Panc1 (cell line): Measurements from ENCODE around the gene DENND5B. TPM values are rescaled to one million over a fixed set of nuclear protein-coding genes. Genes with fewer than 3 reads are reported as not detected.

Experiments
- ATAC-seq: fragments of 200-7000 bp; cut with Tn5 transposase; 2 replicates; pipeline ENCODE4 v1.9.1; 2020; ENCODE audit warnings: mild to moderate bottlenecking, moderate library complexity
- BruUV-seq: library from RNA; stranded (reverse); fragments of 400-500 nt; replicated peaks from 2 replicates; lab custom pipeline; 2021; lab: Mats Ljungman, UMichigan
- CTCF ChIA-PET: fragments of 300-600 bp; sonication (Branson Sonifier 250); formaldehyde crosslinking; loops from one replicate; lab custom pipeline; 2022; ENCODE audit warnings: antibody characterized with exemption; lab: Charles Lee
- POLR2A ChIA-PET: fragments of 300-600 bp; sonication (Branson Sonifier 250); formaldehyde crosslinking; loops from one replicate; lab custom pipeline; 2022; ENCODE audit warnings: antibody characterized with exemption; lab: Charles Lee
- DNase-seq: peaks from one replicate; pipeline ENCODE4 v3.0.0-alpha.2; 2010; ENCODE audit warnings: low read depth, low spot score
- H3K27ac ChIP-seq: 2 replicates; pipeline ENCODE4 v1.5.1; 2011; ENCODE audit warnings: mild to moderate bottlenecking, low read length, inconsistent platforms
- H3K27me3 ChIP-seq: fragments of 200-500 bp; sonication (Bioruptor generic); 2 replicates; pipeline ENCODE4 v1.6.0; 2014; ENCODE audit warnings: low read length, inconsistent platforms; ENCODE audit not compliant: control insufficient read depth, insufficient read depth
- H3K36me3 ChIP-seq: fragments of 200-500 bp; sonication (Bioruptor generic); 2 replicates; pipeline ENCODE4 v1.5.1; 2014; ENCODE audit warnings: inconsistent platforms, mild to moderate bottlenecking, low read length, moderate library complexity; ENCODE audit not compliant: control insufficient read depth, insufficient read depth
- H3K4me1 ChIP-seq: 2 replicates; pipeline ENCODE4 v1.5.1; 2011; ENCODE audit warnings: inconsistent platforms, mild to moderate bottlenecking, low read length, moderate library complexity; ENCODE audit not compliant: control insufficient read depth, insufficient read depth
- H3K4me3 ChIP-seq, 2 experiments: 2 replicates each; pipeline ENCODE4 v1.5.1; 2011 to 2012; ENCODE audit warnings: low read depth in 2 of 2, low read length in 2 of 2, mild to moderate bottlenecking in 2 of 2, inconsistent platforms in 1 of 2, moderate library complexity in 1 of 2
- H3K9me3 ChIP-seq: fragments of 200-500 bp; sonication (Bioruptor generic); 2 replicates; pipeline ENCODE4 v1.5.1; 2014; ENCODE audit warnings: low read depth, mild to moderate bottlenecking, inconsistent platforms, low read length, moderate library complexity; ENCODE audit not compliant: control insufficient read depth, insufficient read depth
- POLR2AphosphoS5 ChIP-seq: IDR thresholded peaks from 2 replicates; pipeline ENCODE4 v1.6.1; 2012; ENCODE audit warnings: mild to moderate bottlenecking, low read depth, low read length, moderate library complexity
- REST ChIP-seq, 2 experiments: IDR thresholded peaks; 2 replicates each; pipeline ENCODE4 v1.6.1; 2011 to 2012; ENCODE audit warnings: low read depth in 2 of 2, control low read depth in 1 of 2, low read length in 1 of 2, mild to moderate bottlenecking in 1 of 2, moderate library complexity in 1 of 2; ENCODE audit not compliant: insufficient read depth in 1 of 2
- SIN3A ChIP-seq: IDR thresholded peaks from 2 replicates; pipeline ENCODE4 v1.6.1; 2012; ENCODE audit warnings: low read depth, mild to moderate bottlenecking, low read length, moderate library complexity, borderline replicate concordance; ENCODE audit not compliant: insufficient read depth
- TCF7L2 ChIP-seq: IDR thresholded peaks from 2 replicates; pipeline ENCODE4 v1.6.1; 2011; ENCODE audit warnings: mild to moderate bottlenecking, low read depth, low read length, inconsistent platforms
- in situ Hi-C: cut with HindIII; loops from 2 replicates; pipeline ENCODE4 v1.10.0; 2016; ENCODE audit warnings: low sequenced_read_pairs, low pct_unique_long_range_greater_than_20kb
- intact Hi-C: fragments of 100-400 bp; cut with micrococcal nuclease; formaldehyde crosslinking; loops from one replicate; pipeline ENCODE4 v1.10.0; 2022; ENCODE audit not compliant: unreplicated experiment
- total RNA-seq: library from RNA; stranded (reverse); gene quantifications from one replicate; pipeline ENCODE4 v1.2.1, GENCODE V29; 2021; ENCODE audit not compliant: unreplicated experiment
- TF ChIP-seq, protein P1 (sequence below): fragments of 450-650 bp; IDR thresholded peaks from 2 replicates; pipeline ENCODE4 v1.5.1; 2017; ENCODE audit warnings: mild to moderate bottlenecking

Gene DENND5B
- total RNA-seq, 1 experiment from 2014 or later: 36.8 TPM

DNA sequence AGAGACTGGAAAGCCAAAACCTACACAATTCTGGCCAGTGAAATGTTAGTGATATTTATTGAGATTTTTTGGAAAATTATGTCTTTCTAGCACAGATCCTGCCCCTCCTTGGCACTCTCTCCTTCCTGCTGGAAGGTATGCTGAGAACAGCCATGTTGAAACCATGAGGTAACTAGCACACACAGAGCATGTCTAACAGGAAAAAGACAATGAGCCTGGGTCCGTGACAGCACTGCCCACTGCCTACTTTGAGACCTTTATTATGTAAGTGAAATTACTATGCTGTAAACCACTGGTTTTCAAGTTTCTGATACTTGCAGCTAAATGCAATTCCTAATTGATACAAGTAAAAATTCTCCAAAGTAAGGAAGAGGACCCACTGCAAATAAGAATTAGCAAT is 183.4 kb downstream of the DENND5B start:
- Histone ChIP-seq H3K27ac (no peak overlapping the region), H3K36me3 (no peaks in the 10 kb centered on the region), H3K4me3 (no peak overlapping the region), H3K4me1 (0 out of 2 replicates have a peak, but pooled peaks cover 3% of the 10 kb centered on the region), H3K9me3 (no peaks in the 10 kb centered on the region), H3K27me3 (no peaks in the 10 kb centered on the region)
- no peak for ATAC-seq
- TF ChIP-seq SIN3A (no peak), POLR2AphosphoS5 (no peak), REST (IDR thresholded peaks at IDR 0.05; ENCODE audit: insufficient read depth in 1 of 2, low read depth in 2 of 2, low read length in 1 of 2) (no peak), TCF7L2 (no peak)
- TF ChIP-seq, protein P1, sequence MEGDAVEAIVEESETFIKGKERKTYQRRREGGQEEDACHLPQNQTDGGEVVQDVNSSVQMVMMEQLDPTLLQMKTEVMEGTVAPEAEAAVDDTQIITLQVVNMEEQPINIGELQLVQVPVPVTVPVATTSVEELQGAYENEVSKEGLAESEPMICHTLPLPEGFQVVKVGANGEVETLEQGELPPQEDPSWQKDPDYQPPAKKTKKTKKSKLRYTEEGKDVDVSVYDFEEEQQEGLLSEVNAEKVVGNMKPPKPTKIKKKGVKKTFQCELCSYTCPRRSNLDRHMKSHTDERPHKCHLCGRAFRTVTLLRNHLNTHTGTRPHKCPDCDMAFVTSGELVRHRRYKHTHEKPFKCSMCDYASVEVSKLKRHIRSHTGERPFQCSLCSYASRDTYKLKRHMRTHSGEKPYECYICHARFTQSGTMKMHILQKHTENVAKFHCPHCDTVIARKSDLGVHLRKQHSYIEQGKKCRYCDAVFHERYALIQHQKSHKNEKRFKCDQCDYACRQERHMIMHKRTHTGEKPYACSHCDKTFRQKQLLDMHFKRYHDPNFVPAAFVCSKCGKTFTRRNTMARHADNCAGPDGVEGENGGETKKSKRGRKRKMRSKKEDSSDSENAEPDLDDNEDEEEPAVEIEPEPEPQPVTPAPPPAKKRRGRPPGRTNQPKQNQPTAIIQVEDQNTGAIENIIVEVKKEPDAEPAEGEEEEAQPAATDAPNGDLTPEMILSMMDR: no peak
- POLR2A ChIA-PET: interaction anchor here (0.6 kb wide), 1 partner anchor 1960 kb away, joined by 3 read pairs; no protein-coding TSS in a partner anchor
- no peak for DNase-seq
- in situ Hi-C loops: no loop called here
- no TSS peak for BruUV-seq
- intact Hi-C loops: no loop called here
- CTCF ChIA-PET: no interaction called here

DNA sequence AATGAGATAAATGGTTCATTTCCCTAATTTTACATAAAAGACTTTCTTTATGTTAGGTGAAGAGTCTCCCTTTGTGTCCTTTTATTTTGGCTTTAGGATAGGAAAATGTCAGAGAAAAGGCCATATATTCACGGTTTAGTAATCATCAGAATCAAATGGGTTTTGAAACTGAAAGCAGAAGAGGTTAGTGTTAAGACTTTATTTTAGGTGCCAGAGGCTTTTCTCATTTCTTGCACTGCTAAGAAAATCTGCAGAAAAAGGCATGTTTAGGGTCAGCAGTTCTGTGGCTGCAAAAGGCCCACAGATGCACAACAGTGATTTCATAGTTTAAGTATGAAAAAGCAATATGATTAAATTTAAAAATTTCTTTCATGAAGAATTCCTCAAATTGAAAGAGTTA is 184.6 kb downstream of the DENND5B start:
- Histone ChIP-seq H3K36me3 (no peaks in the 10 kb centered on the region), H3K4me3 (no peak overlapping the region), H3K9me3 (no peaks in the 10 kb centered on the region), H3K4me1 (0 out of 2 replicates have a peak, but pooled peaks cover 3% of the 10 kb centered on the region), H3K27ac (no peak overlapping the region), H3K27me3 (no peaks in the 10 kb centered on the region)
- TF ChIP-seq SIN3A (no peak), TCF7L2 (no peak), POLR2AphosphoS5 (no peak), REST (IDR thresholded peaks at IDR 0.05; ENCODE audit: insufficient read depth in 1 of 2, low read depth in 2 of 2, low read length in 1 of 2) (no peak)
- TF ChIP-seq, protein P1: no peak
- intact Hi-C loops (no loop called here), in situ Hi-C loops (no loop called here)
- POLR2A ChIA-PET: no interaction called here
- no TSS peak for BruUV-seq
- ATAC-seq (no peak), DNase-seq (no peak)
- CTCF ChIA-PET: no interaction called here
